Stimulated activated CD8-positive, alpha-beta memory T cell treated with anti-CD3 and anti-CD28 coated beads, Interleukin-12 subunit alpha, Interleukin-12 subunit beta, amount 100 ng/mL, for 1 hour (primary cell): ENCODE results near the gene FBXL14.

Experiments
- DNase-seq: peaks from one replicate; pipeline ENCODE4 v3.0.0-alpha.2; 2020; ENCODE audit warnings: low read depth

The FBXL14 gene

GRCh38 chr12:1533602-1534304, 60.6 kb downstream of the FBXL14 start:
- no peak for DNase-seq

- DNase-seq, result no peak
These were observed 61.2 kb downstream of the FBXL14 start for GRCh38 chr12:1533205-1533601.

DNA sequence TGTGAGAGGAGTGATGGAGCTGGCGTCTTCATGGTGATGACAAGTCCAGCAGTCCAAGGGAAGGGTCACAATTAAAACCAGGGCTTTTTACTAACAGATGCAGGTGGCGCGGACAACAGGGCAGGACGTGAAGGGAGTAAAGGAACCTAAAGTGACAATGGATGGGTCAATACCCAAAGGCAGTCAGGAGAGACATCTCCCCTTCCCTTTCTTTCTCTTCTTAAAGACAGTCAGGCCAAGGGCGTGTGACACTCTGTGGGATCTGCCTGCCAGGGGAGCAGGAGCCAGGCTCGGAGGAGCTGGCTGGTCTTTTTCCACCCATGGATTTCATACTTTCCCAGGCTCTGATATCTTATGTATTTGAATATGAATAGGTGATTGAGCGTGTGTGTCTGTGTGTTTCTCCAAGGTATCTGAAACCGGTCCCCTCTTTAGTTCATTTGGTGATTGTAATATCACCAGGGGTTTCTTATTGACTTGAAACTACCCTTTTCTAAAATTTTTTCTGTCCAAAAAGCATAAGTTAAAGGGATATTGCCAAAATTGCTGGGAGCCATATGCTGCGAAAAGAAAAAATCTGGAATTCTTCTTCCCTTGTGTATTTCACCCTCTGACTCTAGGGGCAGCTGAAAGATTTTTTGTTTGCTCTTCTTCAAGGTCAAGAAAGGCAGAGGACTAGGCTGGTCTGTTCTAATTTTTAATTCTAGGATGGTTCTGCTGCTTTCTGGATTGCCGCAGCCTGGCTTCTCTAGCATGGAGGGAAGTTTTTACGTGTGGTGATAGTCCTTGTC, 61.8 kb downstream of the FBXL14 start:
- no peak for DNase-seq

DNA sequence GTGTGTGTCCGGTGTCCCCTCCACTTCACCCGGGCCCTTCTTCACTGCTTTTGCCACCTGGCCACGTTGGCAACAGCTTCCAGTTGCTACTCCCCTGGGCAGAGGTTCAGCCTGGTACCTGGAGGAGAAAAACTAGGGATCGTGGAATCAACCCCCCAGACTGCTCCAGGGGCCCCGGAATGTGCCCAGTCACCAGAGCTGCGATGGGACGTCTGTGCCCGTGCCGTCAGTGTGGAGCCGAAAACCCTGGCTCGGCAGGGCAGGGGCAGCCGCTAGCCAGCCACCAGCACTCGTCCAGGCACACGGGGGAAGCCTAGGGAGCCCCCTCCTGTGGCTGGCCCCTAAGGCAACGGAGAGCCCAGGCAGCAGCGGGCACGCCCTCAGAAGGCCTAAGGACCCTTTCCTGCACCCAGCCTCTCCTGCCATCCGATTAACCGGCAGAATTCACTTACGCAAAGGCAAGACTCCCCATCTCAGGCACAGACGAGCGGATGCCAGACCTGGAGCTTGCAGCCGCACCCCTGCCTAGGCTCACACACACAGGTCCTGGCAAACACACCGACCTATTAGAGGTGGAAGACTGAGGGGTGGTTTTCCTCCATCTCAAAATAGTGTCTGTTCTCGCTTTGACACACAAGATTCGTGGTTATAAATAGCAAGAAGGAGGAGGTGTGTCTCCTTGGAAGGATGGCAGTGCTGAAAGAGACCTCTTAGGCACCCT, 62.6 kb downstream of the FBXL14 start:
- no peak for DNase-seq

GRCh38 chr12:1531153-1531653, 63.2 kb downstream of the FBXL14 start:
- no peak for DNase-seq

GRCh38 chr12:1530592-1531152, 63.7 kb downstream of the FBXL14 start:
- DNase-seq, result no peak

DNA sequence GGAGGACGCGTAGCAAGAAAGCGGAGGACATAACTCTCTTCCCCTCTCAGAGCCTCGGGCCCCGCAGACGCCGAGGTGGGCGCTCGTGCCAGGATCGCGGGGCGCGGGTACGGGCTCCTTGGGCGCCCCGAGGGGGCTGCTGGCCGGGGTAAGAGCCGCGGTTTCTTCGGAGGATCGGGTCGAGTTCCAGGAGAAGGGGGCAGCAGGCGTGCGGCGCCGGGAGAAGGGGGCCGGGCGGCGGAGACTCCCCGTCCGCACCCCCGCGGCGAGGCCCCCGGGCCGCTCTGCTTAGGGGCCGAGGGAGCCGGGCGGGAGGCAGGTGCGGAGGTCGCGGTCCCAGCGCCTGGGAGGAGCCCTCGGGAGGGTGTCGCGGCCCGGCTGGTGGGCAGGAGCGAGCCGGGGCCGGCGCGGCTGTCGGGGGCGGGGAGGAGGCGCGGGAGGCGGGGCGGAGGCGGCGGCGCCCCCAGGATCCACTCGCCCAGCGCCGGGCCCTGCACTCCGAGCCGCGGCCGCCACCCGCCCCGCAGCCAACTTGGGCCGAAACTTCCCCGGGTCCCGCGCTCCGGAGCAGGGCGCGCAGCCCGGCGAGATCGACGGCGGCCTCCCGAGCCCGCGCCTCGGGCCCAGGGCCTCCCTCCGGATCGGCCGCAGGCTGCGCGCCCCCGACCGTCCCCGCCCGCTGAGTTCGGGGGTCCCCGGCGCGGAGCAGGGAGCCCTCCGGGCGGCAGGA, 64.4 kb downstream of the FBXL14 start:
- DNase-seq, result no peak

DNA sequence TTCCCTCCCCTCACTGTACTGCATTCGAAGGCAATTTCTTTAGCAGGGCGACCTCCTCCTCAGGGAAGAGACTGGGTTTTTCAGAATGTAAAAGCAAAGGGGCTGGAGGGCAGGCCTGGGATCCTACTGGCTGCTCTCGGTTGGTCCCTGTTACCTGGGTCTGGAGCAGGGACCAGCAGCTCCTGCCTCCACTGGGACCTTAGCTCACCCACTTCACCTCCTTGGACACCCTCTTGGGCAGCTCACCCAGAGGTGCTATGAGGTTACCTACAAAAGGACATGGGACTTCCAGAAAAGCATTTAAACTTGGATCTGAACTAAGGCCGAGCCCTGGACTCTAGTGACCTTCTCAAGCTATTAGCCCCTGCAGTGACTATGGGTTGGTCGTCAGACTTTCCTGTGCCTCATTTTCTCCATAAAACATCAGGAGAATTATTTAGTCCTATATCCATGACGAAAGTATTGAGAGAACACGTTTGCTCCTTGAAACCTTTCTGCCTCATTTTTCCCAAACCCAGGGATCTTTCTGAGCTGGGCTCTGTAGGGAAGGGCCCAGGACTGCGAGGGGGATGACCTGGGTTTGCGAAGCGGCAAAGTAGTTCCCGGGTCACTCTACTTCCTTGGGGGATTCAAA, 65.0 kb downstream of the FBXL14 start:
- no peak for DNase-seq

DNA sequence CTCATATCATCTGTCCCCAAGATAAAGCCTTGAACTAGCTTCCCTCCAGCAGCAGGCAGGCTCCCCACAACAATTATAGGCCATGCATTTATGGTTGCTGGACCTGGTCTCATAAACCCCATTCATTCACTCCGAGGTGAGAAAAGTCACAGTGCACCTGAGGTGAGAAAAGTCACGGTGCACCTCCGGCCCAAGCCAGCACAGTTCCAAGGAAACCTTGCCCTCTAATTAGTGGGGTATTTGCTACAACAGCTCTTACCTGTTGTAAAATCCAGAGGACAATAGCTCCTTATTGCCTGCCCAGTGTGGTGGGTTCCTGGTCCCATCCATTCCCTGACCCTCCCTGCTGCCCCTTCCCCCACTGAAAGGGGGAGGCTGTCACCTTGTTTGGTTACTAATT, 65.6 kb downstream of the FBXL14 start:
- DNase-seq, result no peak

DNA sequence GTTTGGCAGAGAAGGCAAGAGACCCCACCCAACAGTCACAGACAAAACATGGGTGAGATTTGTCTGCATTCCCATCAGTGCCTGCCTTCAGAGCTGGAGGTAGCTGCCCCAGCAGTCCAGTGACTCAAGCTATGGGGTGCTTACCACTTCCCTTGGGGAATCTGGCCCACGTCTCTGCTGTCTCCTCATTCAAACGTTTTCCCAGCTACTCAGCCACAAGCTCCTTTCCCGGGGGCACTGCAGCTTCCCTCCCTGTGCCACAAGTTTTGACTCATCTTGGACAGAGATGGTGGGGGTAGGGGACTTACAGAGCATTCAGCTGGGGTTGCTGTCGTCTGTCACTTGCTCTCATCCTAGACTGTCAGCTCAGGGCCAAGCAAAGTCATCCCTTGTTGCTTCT, 66.6 kb downstream of the FBXL14 start:
- no peak for DNase-seq

GRCh38 chr12:1525858-1526257, 68.5 kb downstream of the FBXL14 start:
- DNase-seq, result no peak

DNA sequence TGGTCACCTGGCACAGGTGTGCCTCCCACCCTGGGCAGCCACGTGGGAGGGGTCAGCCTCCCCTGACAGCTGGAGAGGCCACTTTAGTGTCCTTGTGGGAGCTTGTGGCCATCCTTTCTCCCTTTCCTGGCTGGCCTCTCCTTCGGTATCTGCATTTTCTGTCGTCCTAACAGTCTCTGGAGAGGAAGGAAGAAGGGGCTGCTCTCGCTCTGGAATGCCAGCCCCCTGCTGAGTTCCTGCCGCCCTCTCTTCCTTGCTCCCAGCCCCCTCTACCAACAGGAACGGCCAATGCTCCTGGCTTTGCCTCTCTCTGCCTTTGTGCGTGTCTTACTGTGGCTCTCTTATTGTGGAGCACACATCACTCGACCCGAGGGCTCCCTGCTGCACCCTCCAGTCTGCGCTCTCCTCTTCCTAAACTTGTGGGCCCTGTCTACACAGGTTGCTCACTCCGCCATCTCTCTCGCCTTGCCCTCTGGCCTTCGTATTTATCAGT, 70.8 kb downstream of the FBXL14 start:
- no peak for DNase-seq

DNA sequence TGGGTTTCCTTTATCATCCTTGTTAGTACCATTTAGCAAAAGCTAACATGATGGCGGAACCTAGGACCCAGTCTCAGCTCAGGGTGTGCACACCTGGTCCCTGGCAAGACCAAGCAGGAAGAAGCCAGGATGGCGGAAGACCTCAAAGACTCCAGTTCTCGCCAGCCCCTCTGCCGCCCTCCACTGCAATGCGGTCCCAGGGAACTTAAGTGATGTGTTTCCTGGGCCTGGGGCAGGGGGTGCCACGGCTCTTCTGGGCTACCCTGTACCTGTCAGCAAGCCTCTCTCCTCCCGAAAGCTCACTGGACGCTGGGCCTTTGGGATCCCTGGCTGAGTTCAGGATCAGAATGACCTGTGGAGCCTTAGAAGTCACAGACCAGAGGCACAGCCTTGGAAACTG, 71.3 kb downstream of the FBXL14 start:
- DNase-seq, result no peak

GRCh38 chr12:1519642-1520041, 74.7 kb downstream of the FBXL14 start:
- no peak for DNase-seq

DNA sequence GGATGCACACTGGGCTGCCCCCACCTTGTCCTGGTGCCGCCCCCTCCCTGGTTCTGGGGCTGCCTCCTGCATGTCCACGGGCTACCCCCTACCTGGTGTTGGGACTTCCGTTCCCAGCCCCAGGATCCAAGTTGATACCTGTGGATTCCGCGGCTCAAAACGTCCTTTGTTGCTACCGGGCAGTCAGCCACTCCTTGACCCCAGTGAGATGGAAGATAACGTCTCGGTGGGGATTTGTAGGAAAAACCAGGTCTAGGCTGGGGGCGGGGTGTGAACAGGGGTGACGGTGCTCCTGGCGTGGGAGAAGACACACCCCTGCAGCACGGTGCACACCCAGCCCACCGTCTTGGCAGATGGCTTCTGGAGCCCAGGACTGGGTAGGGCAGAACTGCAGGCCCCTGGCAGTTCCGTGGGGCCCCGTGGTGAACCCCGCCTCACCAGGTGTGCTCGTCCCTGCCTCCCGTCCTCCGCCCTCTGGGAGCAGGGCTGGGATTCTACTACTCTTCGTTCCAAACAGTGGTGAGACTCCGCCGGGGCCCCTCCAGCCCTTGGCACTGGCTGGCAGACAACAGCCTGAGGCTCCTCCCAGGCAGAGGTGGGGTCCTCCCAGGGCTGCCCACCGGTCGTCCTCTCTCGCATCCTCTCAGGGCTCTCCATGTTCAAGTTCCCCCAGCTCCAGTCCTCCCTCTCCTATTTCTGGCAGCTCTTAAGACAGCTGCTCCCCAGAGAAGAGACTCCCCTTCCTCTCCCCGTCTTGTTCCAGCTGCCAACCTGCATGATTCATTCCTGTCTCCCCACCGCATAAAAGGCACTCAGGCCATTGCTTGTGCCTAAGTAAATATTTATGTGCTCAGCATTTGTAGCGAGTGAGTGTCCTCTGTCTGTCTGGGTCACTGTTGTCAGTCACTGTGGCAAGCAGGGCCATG, 75.5 kb downstream of the FBXL14 start:
- no peak for DNase-seq

DNA sequence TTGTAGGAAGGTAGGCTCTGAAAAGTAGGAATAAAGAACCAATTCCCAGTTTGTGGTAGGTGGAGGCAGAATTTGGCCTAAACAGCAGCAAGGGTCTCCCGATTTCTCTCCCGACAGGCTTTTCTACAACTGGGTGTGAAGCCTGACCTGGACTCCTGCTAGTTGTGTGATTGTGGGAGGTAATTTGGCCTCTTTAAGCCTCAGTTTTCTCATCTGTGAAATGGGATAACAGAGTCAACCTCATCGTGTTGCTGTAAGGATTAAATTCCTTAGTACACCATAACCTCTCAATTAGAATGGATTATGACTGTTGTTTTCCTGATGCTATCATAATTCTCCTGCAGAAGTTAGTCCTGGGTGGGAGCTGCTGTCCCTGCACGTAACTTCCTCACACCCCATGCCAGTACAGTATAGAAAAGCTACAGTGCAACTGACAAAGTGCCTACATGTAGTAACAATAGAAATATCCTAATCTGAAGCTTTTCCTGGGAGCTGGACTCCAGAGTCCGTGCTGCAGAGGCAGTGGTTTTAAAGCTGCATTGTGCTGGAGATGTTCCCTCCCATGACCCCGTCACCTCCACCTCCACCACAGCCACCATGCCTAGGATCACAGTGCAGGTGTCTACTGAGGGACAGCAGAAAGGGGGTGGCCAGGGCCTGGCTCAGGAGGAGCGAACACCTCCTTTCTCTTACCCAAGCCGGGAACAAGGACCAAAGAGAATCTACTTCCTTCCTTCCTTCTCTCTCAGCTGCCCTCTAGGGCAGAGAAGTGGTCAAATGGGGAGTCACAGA, 76.5 kb downstream of the FBXL14 start:
- no peak for DNase-seq

DNA sequence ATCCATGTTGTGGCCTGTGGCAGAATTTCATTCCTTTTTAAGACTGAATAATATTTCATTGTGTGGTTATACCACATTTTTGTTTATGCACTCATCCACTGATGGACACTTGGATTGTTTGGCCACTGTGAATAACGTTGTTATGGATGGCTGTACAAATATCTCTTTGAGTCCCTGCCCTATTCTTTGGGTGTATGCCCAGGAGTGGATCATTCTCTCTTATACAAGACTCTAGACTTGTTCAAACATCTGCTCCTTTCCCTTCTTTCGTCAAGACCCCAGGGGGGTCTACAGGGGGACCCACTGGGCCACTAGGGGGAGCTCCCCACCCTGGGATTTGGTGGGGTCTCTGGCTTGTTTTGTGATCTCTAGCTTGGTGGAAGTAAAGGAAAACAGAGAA, 77.4 kb downstream of the FBXL14 start:
- no peak for DNase-seq
